CD4-positive, alpha-beta T cell treated with Interleukin-21 for 1 hour (primary cell): Measurements from ENCODE around the gene CPNE5.

Experiments
- DNase-seq: peaks from one replicate; pipeline ENCODE4 v3.0.0-alpha.2; 2020

Gene CPNE5

GRCh38 chr6:36787210-36787609 is 52.0 kb downstream of the CPNE5 start:
- DNase-seq = no peak

- DNase-seq = no peak
Measured at GRCh38 chr6:36786055-36786675, 53.1 kb downstream of the CPNE5 start.

- DNase-seq = no peak
Measured at GRCh38 chr6:36784376-36784636, 54.9 kb downstream of the CPNE5 start.

GRCh38 chr6:36783603-36784375 is 55.5 kb downstream of the CPNE5 start:
- no peak for DNase-seq

GRCh38 chr6:36781669-36782068 is 57.6 kb downstream of the CPNE5 start:
- no peak for DNase-seq

GRCh38 chr6:36780442-36781177 is 58.6 kb downstream of the CPNE5 start:
- no peak for DNase-seq

GRCh38 chr6:36779227-36779626 is 60.0 kb downstream of the CPNE5 start:
- DNase-seq = no peak

- DNase-seq = no peak
Measured at GRCh38 chr6:36777801-36778200, 61.4 kb downstream of the CPNE5 start.

GRCh38 chr6:36776167-36776566 is 63.1 kb downstream of the CPNE5 start:
- DNase-seq = no peak

- DNase-seq = no peak
Measured at GRCh38 chr6:36774331-36774730, 64.9 kb downstream of the CPNE5 start.

GRCh38 chr6:36772397-36772796 is 66.8 kb downstream of the CPNE5 start:
- DNase-seq = no peak

GRCh38 chr6:36771145-36771544 is 68.1 kb downstream of the CPNE5 start:
- no peak for DNase-seq

- peak; percentile 46 for DNase-seq
Measured at GRCh38 chr6:36769676-36770499, 69.4 kb downstream of the CPNE5 start.

GRCh38 chr6:36769183-36769675 is 70.0 kb downstream of the CPNE5 start:
- DNase-seq = no peak

- no peak for DNase-seq
Measured at GRCh38 chr6:36766399-36766945, 72.8 kb downstream of the CPNE5 start.

GRCh38 chr6:36765594-36766398 is 73.4 kb downstream of the CPNE5 start:
- DNase-seq = peak; percentile 86

GRCh38 chr6:36765190-36765589 is 74.1 kb downstream of the CPNE5 start:
- DNase-seq = no peak

- no peak for DNase-seq
Measured at GRCh38 chr6:36762123-36762522, 77.1 kb downstream of the CPNE5 start.

GRCh38 chr6:36760685-36761435 is 78.4 kb downstream of the CPNE5 start:
- DNase-seq = no peak

- peak; percentile 81 for DNase-seq
Measured at GRCh38 chr6:36759148-36759759, 80.0 kb downstream of the CPNE5 start.
